ENCODE data around the gene PUM1.
"Not testable (repeated sequence)": the region's sequence is repeated elsewhere in the genome, so short reads cannot be mapped to it uniquely, and the experiment has no call there.

DNA sequence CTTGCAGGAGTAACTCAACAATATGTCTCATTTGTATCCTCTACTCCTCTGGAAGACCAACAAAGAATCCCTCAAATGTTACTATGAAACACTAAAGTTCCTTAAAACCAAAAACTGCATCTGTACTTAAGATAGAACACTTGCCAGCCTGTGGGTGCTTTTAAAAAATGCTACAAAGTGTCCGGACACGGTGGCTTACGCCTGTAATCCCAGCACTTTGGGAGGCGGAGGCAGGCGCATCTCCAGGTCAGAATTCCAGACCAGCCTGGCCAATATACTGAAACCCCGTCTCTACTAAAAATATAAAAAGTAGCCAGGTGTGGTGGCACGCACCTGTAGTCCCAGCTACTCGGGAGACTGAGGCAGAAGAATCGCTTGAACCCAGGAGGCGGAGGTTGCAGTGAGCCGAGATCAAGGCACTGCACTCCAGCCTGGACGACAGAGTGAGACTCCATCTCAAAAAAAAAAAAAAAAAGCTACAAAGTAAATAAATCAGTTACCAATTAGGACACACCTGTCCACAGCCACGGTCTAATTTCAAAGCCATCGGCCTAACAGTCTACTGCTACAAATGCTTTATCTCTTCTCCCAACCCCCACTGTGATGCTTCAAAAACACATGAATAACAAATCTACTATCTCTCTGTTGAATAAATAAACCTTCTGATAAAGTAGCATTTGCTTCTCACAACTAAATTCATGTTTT, 3.2 kb downstream of the PUM1 start:
- TF ChIP-seq TCF7L2 (IDR thresholded peaks at IDR 0.05; ENCODE audit: low read depth, low read length) = not testable (repeated sequence)
- TF ChIP-seq, protein P1, sequence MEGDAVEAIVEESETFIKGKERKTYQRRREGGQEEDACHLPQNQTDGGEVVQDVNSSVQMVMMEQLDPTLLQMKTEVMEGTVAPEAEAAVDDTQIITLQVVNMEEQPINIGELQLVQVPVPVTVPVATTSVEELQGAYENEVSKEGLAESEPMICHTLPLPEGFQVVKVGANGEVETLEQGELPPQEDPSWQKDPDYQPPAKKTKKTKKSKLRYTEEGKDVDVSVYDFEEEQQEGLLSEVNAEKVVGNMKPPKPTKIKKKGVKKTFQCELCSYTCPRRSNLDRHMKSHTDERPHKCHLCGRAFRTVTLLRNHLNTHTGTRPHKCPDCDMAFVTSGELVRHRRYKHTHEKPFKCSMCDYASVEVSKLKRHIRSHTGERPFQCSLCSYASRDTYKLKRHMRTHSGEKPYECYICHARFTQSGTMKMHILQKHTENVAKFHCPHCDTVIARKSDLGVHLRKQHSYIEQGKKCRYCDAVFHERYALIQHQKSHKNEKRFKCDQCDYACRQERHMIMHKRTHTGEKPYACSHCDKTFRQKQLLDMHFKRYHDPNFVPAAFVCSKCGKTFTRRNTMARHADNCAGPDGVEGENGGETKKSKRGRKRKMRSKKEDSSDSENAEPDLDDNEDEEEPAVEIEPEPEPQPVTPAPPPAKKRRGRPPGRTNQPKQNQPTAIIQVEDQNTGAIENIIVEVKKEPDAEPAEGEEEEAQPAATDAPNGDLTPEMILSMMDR (IDR thresholded peaks at IDR 0.05) = not testable (repeated sequence)

All from Panc1 (cell line).